ENCODE results near the gene AKAP9. TPM values are rescaled to one million over a fixed set of nuclear protein-coding genes. Genes with fewer than 3 reads are reported as not detected.
"Not testable (repeated sequence)": the region's sequence is repeated elsewhere in the genome, so short reads cannot be mapped to it uniquely, and the experiment has no call there.

Gene AKAP9
- total RNA-seq, 6 experiments from 2014 or later = 24.6 to 30.4 (median 26.4) TPM

- no peak for DNase-seq
- H3K4me1 Mint-ChIP-seq (ENCODE audit: low read depth) = peaks cover 9% of the 10 kb centered on the region
- H3K4me3 Mint-ChIP-seq = no peak overlapping the region
- H3K27me3 Mint-ChIP-seq (ENCODE audit: insufficient read depth) = peaks cover 20% of the 10 kb centered on the region
- no peaks in the 10 kb centered on the region for H3K9me3 Mint-ChIP-seq
- H3K36me3 Mint-ChIP-seq (ENCODE audit: low read depth) = no peaks in the 10 kb centered on the region
- no peak for TF ChIP-seq CTCF (IDR thresholded peaks at IDR 0.05)
- H3K27ac Mint-ChIP-seq = no peak overlapping the region
These were observed 12.8 kb upstream of the AKAP9 start for GRCh38 chr7:91927912-91928311.

- no peak for TF ChIP-seq CTCF (IDR thresholded peaks at IDR 0.05)
- H3K27me3 Mint-ChIP-seq (ENCODE audit: insufficient read depth) = peaks cover 21% of the 10 kb centered on the region
- H3K27ac Mint-ChIP-seq = no peak overlapping the region
- no peaks in the 10 kb centered on the region for H3K4me1 Mint-ChIP-seq (ENCODE audit: low read depth)
- no peaks in the 10 kb centered on the region for H3K9me3 Mint-ChIP-seq
- H3K36me3 Mint-ChIP-seq (ENCODE audit: low read depth) = no peaks in the 10 kb centered on the region
- no peak for DNase-seq
- H3K4me3 Mint-ChIP-seq = no peak overlapping the region
These were observed 11.2 kb upstream of the AKAP9 start for GRCh38 chr7:91929463-91929862.

GRCh38 chr7:91940171-91940570 lies 491 bp upstream of the AKAP9 start:
- no peak for TF ChIP-seq CTCF (IDR thresholded peaks at IDR 0.05)
- Mint-ChIP-seq H3K27ac (peak overlapping the region; percentile 92), H3K4me1 (ENCODE audit: low read depth) (peaks cover 34% of the 10 kb centered on the region), H3K9me3 (no peaks in the 10 kb centered on the region), H3K36me3 (ENCODE audit: low read depth) (no peaks in the 10 kb centered on the region), H3K4me3 (peak overlapping the region; percentile 99), H3K27me3 (ENCODE audit: insufficient read depth) (peaks cover 4% of the 10 kb centered on the region)
- DNase-seq = no peak

- Mint-ChIP-seq H3K4me3 (peak overlapping the region; percentile 99), H3K27ac (peak overlapping the region; percentile 92), H3K9me3 (no peaks in the 10 kb centered on the region), H3K27me3 (ENCODE audit: insufficient read depth) (peaks cover 1% of the 10 kb centered on the region), H3K36me3 (ENCODE audit: low read depth) (no peaks in the 10 kb centered on the region), H3K4me1 (ENCODE audit: low read depth) (peaks cover 46% of the 10 kb centered on the region)
- peak; percentile 17 for DNase-seq
- TF ChIP-seq CTCF (IDR thresholded peaks at IDR 0.05) = no peak
These were observed 788 bp downstream of the AKAP9 start for GRCh38 chr7:91941450-91941849.

GRCh38 chr7:91942312-91942711 lies 1.6 kb downstream of the AKAP9 start:
- H3K36me3 Mint-ChIP-seq (ENCODE audit: low read depth) = no peaks in the 10 kb centered on the region
- peaks cover 1% of the 10 kb centered on the region for H3K27me3 Mint-ChIP-seq (ENCODE audit: insufficient read depth)
- no peak for TF ChIP-seq CTCF (IDR thresholded peaks at IDR 0.05)
- peak overlapping the region; percentile 99 for H3K4me3 Mint-ChIP-seq
- peaks cover 48% of the 10 kb centered on the region for H3K4me1 Mint-ChIP-seq (ENCODE audit: low read depth)
- no peaks in the 10 kb centered on the region for H3K9me3 Mint-ChIP-seq
- DNase-seq = no peak
- no peak overlapping the region for H3K27ac Mint-ChIP-seq

- H3K27me3 Mint-ChIP-seq (ENCODE audit: insufficient read depth); DNase-seq; H3K27ac Mint-ChIP-seq; H3K36me3 Mint-ChIP-seq (ENCODE audit: low read depth); H3K9me3 Mint-ChIP-seq; H3K4me3 Mint-ChIP-seq: not testable (repeated sequence)
- H3K4me1 Mint-ChIP-seq (ENCODE audit: low read depth) = peaks cover 50% of the 10 kb centered on the region
These were observed 4.3 kb downstream of the AKAP9 start for GRCh38 chr7:91944970-91945369.
